GM19467 (cell line): Measurements from ENCODE around the gene RRP9.
"Not testable (repeated sequence)": the region's sequence is repeated elsewhere in the genome, so short reads cannot be mapped to it uniquely, and the experiment has no call there.

Experiments used
- ATAC-seq: cut with Tn5 transposase; IDR thresholded peaks from one replicate; pipeline ENCODE4 v1.9.1; 2021; ENCODE audit warnings: mild to moderate bottlenecking, moderate library complexity; ENCODE audit not compliant: unreplicated experiment

RRP9 gene

DNA sequence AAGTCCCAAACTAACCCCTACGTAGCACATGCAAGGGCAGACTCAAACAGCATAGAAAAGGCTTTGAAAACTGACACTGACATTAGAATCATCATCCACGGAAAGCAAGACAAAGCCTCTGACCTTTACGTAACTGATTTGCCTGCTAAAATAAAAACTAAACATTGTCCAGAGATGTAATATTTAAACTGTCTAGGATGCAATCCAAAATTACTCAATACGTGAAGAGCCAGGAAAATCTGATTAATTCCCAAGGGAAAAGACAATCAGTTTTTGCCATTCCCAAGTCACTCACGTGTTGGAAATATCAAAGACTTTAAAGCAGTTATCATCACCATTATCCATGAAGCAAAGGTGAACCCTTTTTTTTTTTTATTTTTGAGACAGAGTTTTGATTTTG lies 25.3 kb downstream of the RRP9 start:
- ATAC-seq, result no peak

DNA sequence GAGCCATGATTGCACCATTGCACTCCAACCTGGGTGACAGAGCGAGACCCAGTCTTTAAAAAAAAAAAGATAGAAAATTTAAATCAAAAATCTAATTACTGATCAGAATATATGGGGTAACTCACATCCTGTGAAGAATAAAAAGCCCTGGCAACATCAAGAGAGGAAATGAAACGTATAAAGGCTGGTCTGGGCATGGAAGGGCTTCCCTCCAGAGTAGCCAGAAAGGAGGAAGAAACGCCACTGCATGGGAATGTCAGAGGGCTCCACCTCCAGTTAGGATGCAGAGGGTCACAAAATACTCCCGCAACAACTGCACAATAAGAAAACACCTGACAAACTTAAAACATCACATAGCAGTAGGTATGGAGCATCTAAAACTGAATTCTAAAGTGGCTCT lies 33.7 kb downstream of the RRP9 start:
- ATAC-seq, result no peak

DNA sequence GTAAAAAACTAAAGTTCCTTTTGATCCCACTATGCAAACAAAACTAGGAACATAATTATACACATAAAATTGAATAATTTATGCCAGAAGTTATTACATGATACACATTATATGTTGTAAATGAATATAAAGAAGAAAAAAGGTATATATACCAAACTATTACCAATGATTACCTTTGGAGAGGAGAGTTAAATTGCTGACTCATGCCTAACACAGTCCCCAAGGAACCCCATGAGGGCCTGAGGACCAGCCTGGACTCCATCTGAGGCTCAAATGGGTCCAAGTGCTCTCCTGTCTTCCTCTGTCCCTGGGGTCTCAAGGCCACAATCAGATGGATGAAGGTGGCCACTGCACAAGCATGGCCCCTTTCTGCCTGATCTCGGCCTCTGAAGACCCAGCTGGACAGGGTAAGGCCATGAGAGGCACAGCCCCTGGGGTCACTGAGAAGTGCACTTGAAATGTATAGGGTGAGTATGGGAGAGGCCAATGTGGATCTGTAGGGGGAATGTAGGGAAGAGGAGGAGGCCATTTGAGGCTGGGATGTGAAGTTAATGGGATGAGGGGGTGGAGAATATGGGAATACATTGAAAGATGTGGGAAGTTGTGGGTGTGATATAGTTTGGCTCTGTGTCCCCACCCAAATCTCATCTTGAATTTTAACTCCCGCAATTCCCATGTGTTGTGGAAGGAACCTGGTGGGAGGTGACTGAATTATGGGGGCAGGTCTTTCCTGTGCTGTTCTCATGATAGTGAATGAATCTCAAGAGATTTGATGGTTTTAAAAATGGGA lies 37.5 kb downstream of the RRP9 start:
- ATAC-seq, result no peak

DNA sequence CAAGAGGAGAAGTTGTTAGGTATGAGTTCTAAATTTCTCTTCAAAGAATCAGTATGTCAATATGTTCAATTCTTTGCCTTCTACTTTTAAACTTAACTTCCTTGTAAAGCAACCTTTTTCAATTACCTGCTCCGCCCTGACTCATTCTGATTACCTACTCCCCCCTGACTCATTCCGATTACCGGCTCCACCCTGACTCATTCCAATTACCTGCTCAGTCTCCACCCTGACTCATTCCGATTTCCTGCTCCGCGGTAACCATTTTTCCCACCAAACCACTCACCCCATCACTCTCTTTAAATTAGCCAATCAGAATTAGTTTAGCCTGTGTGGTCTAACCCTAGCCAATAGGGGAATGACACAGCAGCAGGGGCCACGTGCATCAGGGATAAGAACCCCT lies 39.3 kb downstream of the RRP9 start:
- ATAC-seq, result not testable (repeated sequence)

DNA sequence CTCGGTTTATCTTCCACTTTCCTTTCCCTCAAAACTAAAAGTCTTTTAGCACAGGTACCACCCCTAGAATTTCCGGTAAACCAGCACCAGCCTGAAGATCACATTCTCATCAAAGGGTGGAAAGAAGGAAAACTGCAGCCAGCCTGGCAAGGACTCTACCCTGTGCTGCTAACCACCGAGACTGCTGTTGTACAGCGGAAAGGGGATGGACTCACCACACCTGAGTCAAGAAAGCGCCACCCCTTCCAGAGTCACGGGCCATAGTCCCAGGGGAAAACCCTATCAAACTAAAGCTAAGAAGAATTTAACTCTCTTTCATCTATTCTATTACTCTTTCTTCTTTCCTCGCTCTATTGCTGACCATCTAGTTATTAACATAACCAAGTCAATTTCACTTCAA lies 41.7 kb downstream of the RRP9 start:
- not testable (repeated sequence) for ATAC-seq

DNA sequence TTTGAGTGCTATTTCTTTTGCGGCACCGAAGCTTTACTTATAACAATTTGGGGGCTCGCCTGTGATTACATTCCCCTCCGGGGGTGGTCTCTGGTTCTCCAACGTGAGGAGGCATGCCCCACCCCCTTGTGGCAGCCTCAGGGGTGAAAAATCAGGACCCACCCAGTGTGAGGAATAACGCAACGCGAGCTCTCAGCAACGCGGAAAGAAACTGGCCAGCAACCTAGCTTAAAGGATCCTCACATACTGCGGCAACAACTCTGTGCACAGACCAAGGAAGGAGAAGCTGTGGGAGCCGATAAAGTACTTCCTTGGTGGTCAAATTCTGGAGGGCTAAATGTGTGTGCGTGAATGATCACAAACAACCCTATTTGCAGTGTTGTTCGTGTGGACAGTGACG lies 44.3 kb downstream of the RRP9 start:
- ATAC-seq, result no peak

DNA sequence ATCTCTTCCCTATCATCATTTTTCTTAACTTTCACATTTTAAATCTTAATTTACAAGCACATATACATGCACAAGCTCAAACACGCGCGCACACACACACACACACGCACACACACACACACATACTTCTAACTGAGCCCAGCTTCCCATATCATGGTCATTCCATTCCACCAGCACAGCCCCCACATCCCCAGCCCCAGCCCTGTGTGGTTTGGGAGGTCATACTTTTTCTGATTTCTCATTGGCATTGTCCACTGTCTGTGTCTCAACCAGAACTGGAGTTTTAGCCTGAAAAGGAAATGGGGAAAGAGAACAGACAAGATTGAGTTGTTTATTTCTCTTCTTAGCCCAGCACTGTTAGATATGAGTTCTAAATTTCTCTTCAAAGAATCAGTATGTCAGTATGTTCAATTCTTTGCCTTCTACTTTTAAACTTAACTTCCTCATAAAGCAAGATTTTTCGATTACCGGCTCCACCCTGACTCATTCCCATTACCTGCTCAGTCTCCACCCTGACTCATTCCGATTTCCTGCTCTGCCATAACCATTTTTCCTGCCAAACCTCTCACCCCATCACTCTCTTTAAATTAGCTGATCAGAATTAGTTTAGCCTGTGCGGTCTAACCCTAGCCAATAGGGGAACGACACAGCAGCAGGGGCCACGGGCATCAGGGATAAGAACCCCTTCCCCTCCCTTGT lies 44.9 kb downstream of the RRP9 start:
- ATAC-seq, result no peak

DNA sequence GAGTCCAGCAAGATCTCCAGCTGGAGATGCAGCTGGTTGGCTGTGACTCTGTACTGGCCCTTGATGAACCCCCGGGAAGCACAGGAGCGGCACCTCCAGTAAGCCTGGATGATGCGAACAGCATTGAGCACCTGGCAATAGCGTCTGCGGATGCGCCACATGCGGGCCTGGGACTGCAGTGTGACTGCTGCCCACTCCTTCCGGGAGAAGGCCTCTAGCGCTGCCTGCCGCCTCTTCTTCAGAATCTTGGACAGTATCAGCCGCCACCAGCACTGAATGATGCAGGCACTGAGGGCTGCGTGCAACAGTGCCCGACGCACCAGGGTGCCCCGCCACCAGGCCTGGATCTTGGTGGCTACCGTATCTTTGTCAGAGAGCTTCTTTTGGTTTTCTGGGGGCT lies 46.8 kb downstream of the RRP9 start:
- no peak for ATAC-seq

DNA sequence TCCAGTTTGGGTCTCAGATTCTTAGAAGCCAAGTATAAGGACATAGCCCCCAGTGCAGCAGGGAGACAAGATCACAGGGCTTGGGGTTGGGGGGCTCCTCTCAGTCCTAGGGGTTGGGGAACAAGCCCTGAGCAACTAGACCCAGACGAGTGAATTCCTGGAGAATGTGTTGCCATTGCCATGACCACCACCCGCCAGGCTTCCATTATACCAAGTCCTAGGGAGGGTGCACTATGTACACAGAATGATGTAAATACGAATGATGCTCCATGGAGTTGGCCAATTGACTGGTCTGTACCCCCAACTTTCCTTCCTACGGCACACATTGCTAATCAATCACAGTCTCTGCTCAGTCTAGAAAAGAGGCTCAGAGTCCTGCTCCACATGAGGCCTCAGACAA lies 47.3 kb downstream of the RRP9 start:
- no peak for ATAC-seq

DNA sequence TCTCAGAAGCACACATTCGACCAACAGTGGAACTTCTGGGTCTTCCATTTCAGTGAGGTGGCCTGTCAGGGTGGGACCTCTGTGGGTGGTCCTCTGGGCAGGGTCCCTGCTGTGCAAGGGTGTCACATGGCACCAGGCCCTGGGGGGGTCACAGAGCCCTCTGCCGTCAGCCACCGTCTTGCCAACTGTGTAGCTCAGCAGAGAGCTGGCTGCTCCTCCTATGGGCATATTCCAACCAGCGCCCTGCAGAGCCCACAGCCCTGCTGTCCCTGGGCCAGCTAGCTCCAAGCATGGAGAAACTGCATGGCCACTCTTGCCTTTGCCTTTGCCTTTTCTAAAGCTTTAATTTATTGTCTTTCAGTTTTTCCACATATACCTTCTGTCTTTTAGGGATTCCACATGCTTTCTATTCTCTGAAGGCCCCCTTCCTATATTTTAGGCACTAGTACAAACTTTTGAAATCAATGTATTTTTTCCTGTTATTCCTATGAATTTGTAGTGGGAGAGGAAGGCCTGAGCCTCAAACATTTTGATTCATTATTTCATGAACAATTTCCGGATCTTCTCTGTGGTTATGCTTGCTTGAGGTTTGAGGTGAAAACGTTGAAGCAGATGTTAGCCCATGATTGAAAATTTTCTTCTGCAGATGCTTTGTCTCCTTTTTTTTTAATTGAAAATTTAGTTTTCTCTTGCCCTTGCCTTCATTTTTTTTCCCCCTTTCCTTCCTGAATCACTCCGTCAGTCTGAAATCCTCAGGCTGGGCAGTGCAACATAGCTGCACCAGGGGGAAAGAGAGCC lies 50.3 kb downstream of the RRP9 start:
- no peak for ATAC-seq

DNA sequence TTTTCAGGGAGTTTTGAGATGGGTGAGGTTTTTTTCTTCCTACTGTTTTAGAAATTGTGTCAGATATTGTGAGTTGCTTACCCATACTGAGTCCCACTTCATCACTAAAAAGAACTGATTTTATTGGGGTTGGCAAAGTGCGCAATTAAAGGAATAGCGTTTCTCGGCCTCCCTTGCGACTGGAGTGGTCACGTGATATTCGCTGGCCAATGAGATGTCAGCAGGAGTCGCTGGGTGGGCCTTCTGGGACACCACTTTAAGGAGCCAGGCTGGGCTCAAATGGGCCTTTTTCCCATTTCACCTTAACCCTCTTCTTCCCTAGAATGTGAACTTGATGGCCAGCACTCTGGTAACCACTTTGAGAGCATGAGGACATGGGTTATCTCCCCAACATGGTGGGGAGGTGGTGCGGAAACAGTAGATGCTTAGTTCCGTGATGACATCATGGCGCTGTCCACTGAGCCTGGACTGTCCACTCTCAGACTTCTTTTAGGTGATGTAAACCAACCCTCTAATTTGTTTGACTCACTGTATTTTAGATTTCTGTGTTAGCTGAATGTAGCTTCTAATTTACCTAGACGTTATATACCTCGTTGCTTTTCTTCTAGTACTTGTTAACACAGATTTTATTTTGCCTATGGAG lies 53.1 kb downstream of the RRP9 start:
- no peak for ATAC-seq

DNA sequence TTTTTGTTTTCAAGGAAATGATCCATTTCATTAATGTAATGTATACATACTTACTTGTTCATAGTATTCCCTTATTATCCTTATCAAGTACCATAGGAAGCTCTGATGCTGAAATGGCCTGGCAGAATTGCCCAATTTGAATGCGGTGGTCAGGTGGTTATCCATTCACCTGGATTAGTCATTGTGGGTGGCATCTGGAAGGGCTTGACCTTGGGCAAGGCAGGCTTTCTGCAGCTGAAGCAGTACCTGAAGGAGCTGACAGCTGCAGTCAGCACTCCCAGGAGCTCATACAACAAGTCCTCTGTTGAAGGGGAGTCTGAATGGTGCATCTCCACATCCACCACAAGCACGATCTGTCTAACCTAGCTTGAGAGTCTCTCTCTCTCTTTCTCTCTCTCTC lies 54.1 kb downstream of the RRP9 start:
- no peak for ATAC-seq

DNA sequence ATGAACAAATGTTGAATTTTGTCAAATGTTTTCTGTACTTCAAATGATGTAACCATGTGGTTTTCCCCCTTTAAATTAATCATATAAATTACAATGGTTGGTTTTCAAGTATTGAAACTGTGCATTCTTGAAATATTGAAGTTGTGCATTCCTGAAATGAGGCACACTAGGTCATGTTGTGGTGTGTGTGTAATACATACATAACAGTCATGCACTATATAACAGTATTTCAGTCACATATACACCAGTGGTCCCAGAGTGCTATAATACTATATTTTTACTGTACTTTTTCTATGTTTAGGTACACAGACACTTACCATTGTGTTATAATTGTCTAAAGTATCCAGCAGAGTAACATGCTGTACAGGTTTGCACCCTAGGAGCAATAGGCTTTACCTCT lies 55.3 kb downstream of the RRP9 start:
- no peak for ATAC-seq
